DOHH2 (cell line): ENCODE results near the gene TEX14.
"Not testable (repeated sequence)": the region's sequence is repeated elsewhere in the genome, so short reads cannot be mapped to it uniquely, and the experiment has no call there.

Experiments
- EZH2phosphoT487 ChIP-seq: fragments of 200-600 bp; sonication (generic); IDR thresholded peaks from 2 replicates; pipeline ENCODE4 v1.6.1; 2017; ENCODE audit warnings: borderline replicate concordance, mild to moderate bottlenecking, antibody characterized with exemption, low read length, moderate library complexity, mixed read lengths
- TF ChIP-seq, protein P1 (sequence below): fragments of 200-600 bp; sonication (generic); IDR thresholded peaks from one replicate; pipeline ENCODE4 v1.5.1; 2014; ENCODE audit warnings: antibody characterized with exemption, mild to moderate bottlenecking, low read depth, low read length; ENCODE audit not compliant: poor library complexity, severe bottlenecking

DNA sequence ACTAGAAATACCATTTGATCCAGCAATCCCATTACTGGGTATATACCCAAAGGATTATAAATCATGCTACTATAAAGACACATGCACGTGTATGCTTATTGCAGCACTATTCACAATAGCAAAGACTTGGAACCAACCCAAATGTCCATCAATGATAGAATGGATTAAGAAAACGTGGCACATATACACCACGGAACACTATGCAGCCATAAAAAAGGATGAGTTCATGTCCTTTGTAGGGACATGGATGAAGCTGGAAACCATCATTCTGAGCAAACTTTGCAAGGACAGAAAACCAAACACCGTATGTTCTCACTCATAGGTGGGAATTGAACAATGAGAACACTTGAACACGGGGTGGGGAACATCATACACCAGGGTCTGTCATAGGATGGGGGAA is 13.6 kb downstream of the TEX14 start:
- TF ChIP-seq, protein P1, sequence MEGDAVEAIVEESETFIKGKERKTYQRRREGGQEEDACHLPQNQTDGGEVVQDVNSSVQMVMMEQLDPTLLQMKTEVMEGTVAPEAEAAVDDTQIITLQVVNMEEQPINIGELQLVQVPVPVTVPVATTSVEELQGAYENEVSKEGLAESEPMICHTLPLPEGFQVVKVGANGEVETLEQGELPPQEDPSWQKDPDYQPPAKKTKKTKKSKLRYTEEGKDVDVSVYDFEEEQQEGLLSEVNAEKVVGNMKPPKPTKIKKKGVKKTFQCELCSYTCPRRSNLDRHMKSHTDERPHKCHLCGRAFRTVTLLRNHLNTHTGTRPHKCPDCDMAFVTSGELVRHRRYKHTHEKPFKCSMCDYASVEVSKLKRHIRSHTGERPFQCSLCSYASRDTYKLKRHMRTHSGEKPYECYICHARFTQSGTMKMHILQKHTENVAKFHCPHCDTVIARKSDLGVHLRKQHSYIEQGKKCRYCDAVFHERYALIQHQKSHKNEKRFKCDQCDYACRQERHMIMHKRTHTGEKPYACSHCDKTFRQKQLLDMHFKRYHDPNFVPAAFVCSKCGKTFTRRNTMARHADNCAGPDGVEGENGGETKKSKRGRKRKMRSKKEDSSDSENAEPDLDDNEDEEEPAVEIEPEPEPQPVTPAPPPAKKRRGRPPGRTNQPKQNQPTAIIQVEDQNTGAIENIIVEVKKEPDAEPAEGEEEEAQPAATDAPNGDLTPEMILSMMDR, result not testable (repeated sequence)
- TF ChIP-seq EZH2phosphoT487, result not testable (repeated sequence)
